ENCODE measurements around the gene FARP1.

GRCh38 chr13:98484289-98485219 is 341.7 kb downstream of the FARP1 start:
- TF ChIP-seq NFIC (IDR thresholded peaks at IDR 0.05) (peak; percentile 89), EP300 (IDR thresholded peaks at IDR 0.05; ENCODE audit: borderline replicate concordance) (peak; percentile 84), ZBTB7A (IDR thresholded peaks at IDR 0.05; ENCODE audit: low read depth) (peak; percentile 72; the same call in 1 of the 2 replicates), TAF1 (IDR thresholded peaks at IDR 0.05; ENCODE audit: low read depth) (no peak)
